K562 (cell line): Measurements from ENCODE around the gene ASCC3. TPM values are rescaled to one million over a fixed set of nuclear protein-coding genes. Genes with fewer than 3 reads are reported as not detected.

Experiments
- BRCA1 ChIP-seq, 2 experiments: fragments of 450-650 bp in 1 of 2; sonication (generic) in 1 of 2; formaldehyde crosslinking in 1 of 2; IDR thresholded peaks; 2 replicates each; pipeline versions ENCODE4 v1.5.0 to v1.6.1; 2017 to 2020; ENCODE audit warnings: mild to moderate bottlenecking in 1 of 2, missing genetic modification reagents in 1 of 2
- ZBTB40 ChIP-seq, 2 experiments: fragments of 450-650 bp in 1 of 2; sonication (generic) in 1 of 2; formaldehyde crosslinking in 1 of 2; IDR thresholded peaks; 2 replicates each; pipeline versions ENCODE4 v1.7.1 to v1.9.0; 2016 to 2022; ENCODE audit warnings: inconsistent platforms in 1 of 2, mild to moderate bottlenecking in 1 of 2, missing genetic modification reagents in 1 of 2
- ZNF239 ChIP-seq: fragments of 250-450 bp; sonication (Bioruptor Pico); IDR thresholded peaks from 2 replicates; pipeline ENCODE4 v1.4.0; 2020; ENCODE audit warnings: mild to moderate bottlenecking
- polyA plus RNA-seq, 8 experiments: library from polyadenylated mRNA; depleted of rRNA in 4 of 8; stranded (reverse) in 5 of 8; unstranded in 3 of 8; fragments of >200 nt; fragmentation: Nextera tagmentation in 2 of 8; fragmentation: Illumina TruSeq in 1 of 8; extraction: Ambion mirVana in 2 of 8; extraction: Trizol in 1 of 8; gene quantifications; 2 replicates each; pipeline versions ENCODE4 v1.2.1 to v1.2.3, GENCODE V29; 2011 to 2014; ENCODE audit warnings: inconsistent platforms in 1 of 8, missing spikeins in 1 of 8
- total RNA-seq, 7 experiments: library from RNA; depleted of rRNA in 6 of 7; stranded (reverse); fragments of >200 nt in 6 of 7; fragmentation: Illumina TruSeq in 2 of 7; extraction: Trizol in 2 of 7; gene quantifications; 2 replicates each; pipeline versions ENCODE4 v1.2.1 to v1.2.3, GENCODE V29; 2011 to 2021; ENCODE audit warnings: low replicate concordance in 1 of 7

ASCC3 gene
- total and polyA plus RNA-seq, 9 of the 15 experiments (the other 6 are each of a cell fraction or from before 2014, with no cell fraction given): 16.1 to 56.1 (median 33.9) TPM

DNA sequence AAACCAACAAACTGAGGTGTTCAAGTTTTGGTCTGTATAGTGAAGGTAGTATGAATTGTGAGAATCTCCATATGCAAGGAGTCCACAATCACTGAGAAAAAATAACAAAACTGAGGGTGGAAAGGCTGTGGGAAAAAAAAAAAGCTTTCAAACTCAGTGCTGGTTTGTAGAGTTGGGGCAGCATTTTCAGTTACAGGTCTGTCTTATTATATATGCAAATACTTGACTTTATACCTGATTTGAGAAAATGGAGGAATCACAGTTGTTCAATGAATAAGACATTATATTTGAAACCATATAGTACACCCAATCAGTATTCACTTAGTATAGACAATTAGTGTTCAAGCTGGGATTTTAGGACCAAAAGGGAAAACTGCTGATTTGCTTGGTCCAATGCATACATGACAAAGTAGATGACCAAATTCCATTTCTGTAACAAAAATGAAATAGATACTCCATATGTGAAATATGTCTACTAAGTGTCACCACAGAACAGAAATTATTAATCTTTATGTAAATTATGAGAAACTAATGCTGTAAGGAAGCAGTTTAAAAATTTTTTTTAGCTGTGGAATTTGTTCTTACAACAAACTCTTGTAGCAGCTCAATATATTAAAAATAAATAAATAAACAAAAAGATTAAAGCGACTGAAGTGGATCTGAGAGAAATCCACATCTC is 187.7 kb downstream of the ASCC3 start (continued):
- TF ChIP-seq ZBTB40 (IDR thresholded peaks at IDR 0.05) (no peak), ZBTB40 (CRISPR knock-in tag; IDR thresholded peaks at IDR 0.05) (no peak), ZNF239 (CRISPR knock-in tag) (no peak), BRCA1 (IDR thresholded peaks at IDR 0.05) (no peak), BRCA1 (CRISPR knock-in tag; IDR thresholded peaks at IDR 0.05) (no peak)
